HG03066 (cell line): ENCODE measurements around the gene MCF2L2.

ENCODE experiments used
- ATAC-seq: cut with Tn5 transposase; IDR thresholded peaks from one replicate; pipeline ENCODE4 v1.9.1; 2021; ENCODE audit warnings: low read depth; ENCODE audit not compliant: unreplicated experiment

The MCF2L2 gene

DNA sequence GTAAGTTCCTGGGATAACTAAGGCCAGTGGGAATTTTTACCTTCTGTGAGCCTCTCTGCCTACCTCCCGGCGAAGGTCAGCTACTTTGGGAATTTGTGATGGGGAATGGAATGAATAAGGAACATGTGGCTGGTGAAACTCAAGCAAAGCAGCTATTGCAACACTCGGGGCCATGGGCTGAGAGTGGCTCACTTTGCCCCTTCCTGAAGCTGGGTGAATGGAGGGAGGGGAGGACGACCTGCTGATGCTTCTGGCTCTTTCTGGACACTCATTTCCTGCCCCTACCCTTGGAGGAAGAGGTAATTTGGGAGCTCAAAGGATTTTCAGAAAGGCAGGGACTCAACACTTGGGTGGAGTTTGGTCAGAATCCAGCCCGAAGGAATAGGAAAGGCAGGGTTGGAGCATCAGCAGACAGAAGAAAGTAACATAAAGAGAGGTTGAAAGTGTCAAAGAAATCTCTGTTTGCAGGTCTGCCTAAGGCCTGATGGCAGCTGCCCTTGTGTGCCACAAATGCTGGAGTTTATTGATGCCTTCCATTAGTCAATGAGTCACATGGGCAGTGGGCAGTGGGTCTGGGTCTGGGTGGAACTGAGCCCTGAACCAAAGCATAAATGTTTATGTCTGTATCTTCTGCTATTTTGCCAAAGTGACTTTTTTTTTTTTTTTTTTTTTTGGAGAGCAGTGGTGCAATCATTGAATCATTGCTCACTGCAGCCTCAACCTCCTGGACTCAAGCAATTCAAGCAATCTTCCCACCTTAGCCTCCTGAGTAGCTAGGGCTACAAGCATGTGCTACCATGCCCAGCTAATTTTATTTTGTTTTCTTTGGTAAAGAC is 278.3 kb downstream of the MCF2L2 start:
- ATAC-seq: no peak

GRCh38 chr3:183148056-183148455 is 280.4 kb downstream of the MCF2L2 start:
- ATAC-seq: no peak

GRCh38 chr3:183144363-183144762 is 284.1 kb downstream of the MCF2L2 start:
- ATAC-seq: no peak

DNA sequence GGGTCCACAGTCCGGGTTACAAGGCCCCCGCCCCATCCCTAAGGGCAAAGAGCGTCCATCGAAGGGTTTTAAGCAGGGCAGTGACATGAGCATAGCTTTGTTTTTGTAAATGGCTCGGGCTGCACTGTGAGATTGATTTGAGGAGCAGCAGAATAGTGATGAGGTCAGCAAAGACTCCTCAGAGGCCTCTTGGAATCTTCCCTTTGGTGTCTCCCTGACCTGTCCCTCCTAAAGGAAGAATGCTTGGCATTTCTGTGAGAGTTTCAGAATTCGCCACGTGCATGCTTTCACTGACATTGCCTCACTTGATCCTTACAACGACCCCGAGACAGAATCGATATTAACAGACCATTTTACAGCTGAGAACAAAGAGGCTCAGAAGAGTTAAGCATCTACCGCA is 286.2 kb downstream of the MCF2L2 start:
- ATAC-seq: no peak

DNA sequence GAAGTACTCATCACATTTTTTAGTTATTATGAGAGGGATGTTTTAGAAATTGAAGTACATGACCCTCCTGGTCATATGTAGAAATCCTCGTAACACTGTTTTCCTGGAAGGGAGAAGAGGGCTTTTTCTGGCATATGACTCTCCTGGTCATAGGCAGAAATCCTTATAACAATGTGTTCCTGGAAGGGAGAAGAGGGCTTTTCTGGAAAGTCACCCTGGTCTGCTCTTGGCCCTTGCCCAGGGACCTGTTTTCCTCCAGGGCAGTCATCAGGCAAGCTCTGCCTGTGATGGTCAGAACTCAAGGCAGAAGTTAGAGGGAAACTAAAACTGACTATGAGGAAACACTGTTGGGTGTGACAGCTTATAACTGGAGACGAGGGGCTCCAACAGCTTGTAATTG is 293.6 kb downstream of the MCF2L2 start:
- ATAC-seq: no peak

DNA sequence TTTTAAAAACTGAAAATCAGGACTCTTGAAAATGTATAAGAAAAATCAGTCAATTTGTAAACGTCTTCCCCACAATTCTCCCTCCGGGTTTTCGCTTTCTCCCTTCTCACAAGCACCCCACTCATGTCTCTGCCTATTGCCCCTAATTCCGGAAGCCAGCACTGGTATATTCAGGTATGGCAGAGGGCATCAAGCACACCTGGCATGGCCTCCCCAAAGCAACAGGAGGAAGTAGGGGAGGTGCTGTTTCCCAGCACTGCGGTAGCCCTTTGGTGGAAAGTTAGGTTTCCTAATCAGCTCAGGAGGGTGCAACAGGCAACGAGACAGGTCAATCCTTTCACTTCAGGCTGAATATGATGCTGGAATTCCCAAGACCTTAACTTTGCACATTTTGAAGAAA is 296.0 kb downstream of the MCF2L2 start:
- no peak for ATAC-seq

GRCh38 chr3:183131735-183132134 is 296.7 kb downstream of the MCF2L2 start:
- ATAC-seq: no peak

DNA sequence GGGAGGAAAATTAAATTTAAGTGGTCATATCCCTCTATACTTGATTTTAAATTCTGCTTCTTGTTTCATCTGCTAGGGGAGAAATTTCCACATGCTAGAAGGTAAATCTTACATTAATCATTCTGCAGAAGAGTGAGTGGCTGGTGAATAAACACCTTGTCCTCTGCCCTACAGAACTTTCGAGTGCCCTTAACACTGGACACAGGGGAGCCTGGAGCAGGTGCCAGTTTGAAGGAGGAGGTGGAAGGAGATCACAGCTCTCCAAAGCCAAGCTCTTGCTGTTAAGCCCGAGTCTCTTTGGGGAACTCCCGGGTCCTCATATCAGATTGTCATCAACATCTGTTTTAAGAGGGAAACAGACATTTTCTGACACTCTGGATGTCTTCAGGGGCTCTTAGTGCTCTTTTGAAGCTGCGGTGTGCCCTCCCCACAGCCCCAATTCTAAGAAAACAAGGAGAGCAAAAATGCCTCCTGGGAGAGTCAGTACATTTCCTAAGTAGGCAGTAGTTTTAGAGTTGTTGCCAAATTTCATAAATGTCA is 297.2 kb downstream of the MCF2L2 start:
- no peak for ATAC-seq

- no peak for ATAC-seq
Measured at GRCh38 chr3:183129243-183129642, 299.2 kb downstream of the MCF2L2 start.

- ATAC-seq: no peak
Measured at GRCh38 chr3:183128709-183129108, 299.7 kb downstream of the MCF2L2 start.
